GM18526 (cell line): ENCODE data around the gene HELQ.
A peak's percentile ranks its signal among the peaks of the same experiment; 100 is the strongest.

Experiments used
- POLR2A ChIP-seq: IDR thresholded peaks from 3 replicates; pipeline ENCODE4 v1.6.1; 2011; ENCODE audit not compliant: insufficient read length; ENCODE audit errors: extremely low read depth

HELQ gene

GRCh38 chr4:83455281-83456183, at the start of gene HELQ, which contains the start of gene MRPS18C:
TSS of gene HELQ (minus strand) at chr4:83455823. CDS start at chr4:83455693, 130 bp downstream.
TSS of gene MRPS18C (plus strand) at chr4:83456058. CDS start at chr4:83456078, 20 bp downstream.
- TF ChIP-seq POLR2A = peak; percentile 85

GRCh38 chr4:83504996-83505395, 49.4 kb upstream of the HELQ start:
- no peak for TF ChIP-seq POLR2A

GRCh38 chr4:83504503-83504902, 48.9 kb upstream of the HELQ start:
- TF ChIP-seq POLR2A = no peak

- no peak for TF ChIP-seq POLR2A
Observed at GRCh38 chr4:83503974-83504373, 48.4 kb upstream of the HELQ start.

- no peak for TF ChIP-seq POLR2A
Observed at GRCh38 chr4:83498187-83498586, 42.6 kb upstream of the HELQ start.

- TF ChIP-seq POLR2A = no peak
Observed at GRCh38 chr4:83490876-83491450, 35.3 kb upstream of the HELQ start.

- no peak for TF ChIP-seq POLR2A
Observed at GRCh38 chr4:83489711-83490326, 34.2 kb upstream of the HELQ start.

- no peak for TF ChIP-seq POLR2A
Observed at GRCh38 chr4:83486457-83487129, 31.0 kb upstream of the HELQ start.

- TF ChIP-seq POLR2A = peak; percentile 90
Observed at GRCh38 chr4:83484500-83485461, 29.2 kb upstream of the HELQ start, which contains the start of gene ABRAXAS1. TSS of gene ABRAXAS1 (minus strand) at chr4:83485100. CDS start at chr4:83485072, 28 bp downstream.

- no peak for TF ChIP-seq POLR2A
Observed at GRCh38 chr4:83473966-83474365, 18.3 kb upstream of the HELQ start.

GRCh38 chr4:83473423-83473822, 17.8 kb upstream of the HELQ start:
- no peak for TF ChIP-seq POLR2A

GRCh38 chr4:83456184-83456501, 520 bp upstream of the HELQ start:
- TF ChIP-seq POLR2A = no peak

- no peak for TF ChIP-seq POLR2A
Observed at GRCh38 chr4:83454686-83455085, 937 bp downstream of the HELQ start.

- TF ChIP-seq POLR2A = no peak
Observed at GRCh38 chr4:83449009-83449408, 6.6 kb downstream of the HELQ start.
